RWPE1 (cell line): ENCODE results near the gene TERT.

ENCODE experiments used
- CTCF ChIA-PET: fragments of 350-600 bp; sonication (Branson Sonifier 250); formaldehyde crosslinking; extraction: SDS; loops from one replicate; lab custom pipeline; 2021; lab: Yijun Ruan, JAX
- POLR2A ChIA-PET: fragments of 400-600 bp; formaldehyde crosslinking; extraction: SDS; loops from one replicate; lab custom pipeline; 2020; ENCODE audit warnings: antibody characterized with exemption; ENCODE audit not compliant: low non-redundant PET; lab: Yijun Ruan, JAX
- DNase-seq: peaks from one replicate; pipeline ENCODE4 v3.0.0; 2012; ENCODE audit warnings: low spot score
- H3K27ac ChIP-seq: fragments of 450-650 bp; 2 replicates; pipeline ENCODE4 v1.5.1; 2017
- CTCF ChIP-seq: fragments of 450-650 bp; conservative IDR thresholded peaks from 2 replicates; pipeline ENCODE4 v1.5.1; 2017; ENCODE audit warnings: low read depth, mild to moderate bottlenecking

Gene TERT

GRCh38 chr5:1219768-1220100 lies 75.1 kb downstream of the TERT start:
- ChIA-PET POLR2A (no interaction called here), CTCF (interaction anchor here (1.4 kb wide), 1 partner anchor 11 kb away, joined by 5 read pairs; no protein-coding TSS in a partner anchor)
- no peak for TF ChIP-seq CTCF
- H3K27ac ChIP-seq = no peak overlapping the region
- DNase-seq = no peak

- no peak for DNase-seq
- TF ChIP-seq CTCF = no peak
- CTCF ChIA-PET = interaction anchor here (1.4 kb wide), 1 partner anchor 11 kb away, joined by 5 read pairs; no protein-coding TSS in a partner anchor
- POLR2A ChIA-PET = no interaction called here
- no peak overlapping the region for H3K27ac ChIP-seq
Measured at GRCh38 chr5:1219098-1219767, 75.6 kb downstream of the TERT start.

- POLR2A ChIA-PET = no interaction called here
- TF ChIP-seq CTCF = no peak
- CTCF ChIA-PET = no interaction called here
- no peak for DNase-seq
- H3K27ac ChIP-seq = no peak overlapping the region
Measured at GRCh38 chr5:1218351-1219080, 76.4 kb downstream of the TERT start.

GRCh38 chr5:1217596-1218206 lies 77.2 kb downstream of the TERT start:
- DNase-seq = no peak
- ChIA-PET POLR2A (no interaction called here), CTCF (no interaction called here)
- no peak overlapping the region for H3K27ac ChIP-seq
- no peak for TF ChIP-seq CTCF

GRCh38 chr5:1216918-1217295 lies 78.0 kb downstream of the TERT start:
- CTCF ChIA-PET = interaction anchor here (0.6 kb wide), 1 partner anchor 294 kb away, joined by 4 read pairs; no protein-coding TSS in a partner anchor
- DNase-seq = no peak
- H3K27ac ChIP-seq = no peak overlapping the region
- POLR2A ChIA-PET = no interaction called here
- TF ChIP-seq CTCF = no peak

GRCh38 chr5:1216211-1216917 lies 78.5 kb downstream of the TERT start:
- no peak overlapping the region for H3K27ac ChIP-seq
- ChIA-PET CTCF (interaction anchor here (0.6 kb wide), 1 partner anchor 294 kb away, joined by 4 read pairs; no protein-coding TSS in a partner anchor), POLR2A (no interaction called here)
- no peak for DNase-seq
- TF ChIP-seq CTCF = no peak
